GM13977 (cell line): ENCODE measurements around the gene GALNT8.

ENCODE experiments used
- DNase-seq: peaks from one replicate; pipeline ENCODE4 v3.0.0; 2012; ENCODE audit warnings: low spot score
- CTCF ChIP-seq: IDR thresholded peaks from 2 replicates; pipeline ENCODE4 v1.5.1; 2012; ENCODE audit warnings: mild to moderate bottlenecking, control low read depth; ENCODE audit not compliant: insufficient read depth; ENCODE audit errors: extremely low read depth, missing control alignments
- in situ Hi-C: fragments of 300-500 bp; cut with MboI; formaldehyde crosslinking; loops from one replicate; pipeline ENCODE4 v1.12.0; 2022; ENCODE audit warnings: low sequenced_read_pairs, low pct_unique_long_range_greater_than_20kb, mixed read lengths, inconsistent platforms; ENCODE audit not compliant: unreplicated experiment

The GALNT8 gene

DNA sequence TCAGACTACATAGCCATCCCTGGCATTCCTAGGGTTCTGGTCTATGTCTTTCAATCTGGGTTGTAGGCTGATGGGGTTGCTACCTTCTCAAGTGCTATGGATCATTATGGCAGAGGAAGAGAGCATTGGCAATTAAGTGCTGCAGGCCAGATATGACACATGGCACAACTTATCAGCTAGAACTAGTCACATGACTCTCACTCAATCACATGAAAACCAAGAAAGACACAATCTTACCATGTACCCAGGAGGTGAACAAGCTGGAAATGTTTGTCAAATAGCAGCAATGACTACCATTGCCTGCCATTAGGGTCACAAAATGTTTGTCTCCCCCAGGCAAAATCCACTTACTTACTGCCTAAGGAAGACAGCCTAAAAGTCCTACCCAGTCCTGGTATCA lies 80.4 kb downstream of the GALNT8 start:
- TF ChIP-seq CTCF: no peak
- DNase-seq: no peak
- in situ Hi-C loops: no loop called here

- in situ Hi-C loops: no loop called here
- no peak for TF ChIP-seq CTCF
- no peak for DNase-seq
Observed at GRCh38 chr12:4802841-4803240, 82.6 kb downstream of the GALNT8 start.

DNA sequence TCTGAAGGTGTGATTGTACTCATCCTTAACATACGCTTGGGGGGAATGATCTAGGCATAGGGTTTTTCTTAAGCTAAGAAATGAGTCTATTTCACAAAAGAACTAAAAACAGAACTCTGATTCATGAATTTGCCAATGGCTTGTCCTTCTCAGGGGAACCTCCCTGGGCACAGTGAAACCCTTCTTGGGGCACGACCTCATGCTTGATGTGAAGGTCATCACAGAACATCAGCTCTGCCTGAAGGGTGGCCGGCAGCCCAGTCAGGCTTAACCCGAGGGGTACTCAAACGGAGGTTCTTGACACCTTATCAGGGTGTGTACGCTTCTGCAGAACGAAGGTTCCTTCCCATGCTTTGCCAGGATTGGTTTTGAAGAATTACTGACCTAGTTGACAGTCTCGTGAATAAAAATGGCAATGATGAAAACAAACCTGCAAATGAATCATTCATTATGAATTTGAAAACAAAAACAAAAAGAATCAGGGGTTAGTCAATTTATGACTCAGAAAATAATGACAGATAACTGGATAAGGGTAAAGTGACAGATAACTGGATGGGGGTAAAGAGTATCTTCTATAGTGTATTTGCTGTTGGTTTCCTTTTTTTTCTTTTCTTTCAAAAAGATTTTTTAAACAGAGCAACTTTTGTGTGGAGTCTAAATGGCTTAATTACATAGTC lies 86.4 kb downstream of the GALNT8 start:
- TF ChIP-seq CTCF: no peak
- in situ Hi-C loops: no loop called here
- DNase-seq: no peak

GRCh38 chr12:4807116-4807783 lies 87.0 kb downstream of the GALNT8 start:
- no peak for TF ChIP-seq CTCF
- in situ Hi-C loops: no loop called here
- no peak for DNase-seq

GRCh38 chr12:4807813-4808212 lies 87.6 kb downstream of the GALNT8 start:
- in situ Hi-C loops: no loop called here
- no peak for DNase-seq
- no peak for TF ChIP-seq CTCF

- TF ChIP-seq CTCF: no peak
- in situ Hi-C loops: no loop called here
- DNase-seq: peak; percentile 41
Observed at GRCh38 chr12:4809013-4809448, 88.8 kb downstream of the GALNT8 start.
